ENCODE measurements around the gene CFP. TPM values are rescaled to one million over a fixed set of nuclear protein-coding genes. Genes with fewer than 3 reads are reported as not detected.

CFP gene
- polyA plus RNA-seq, 4 donors: 0.45 to 5.5 (median 4.0) TPM

- Histone ChIP-seq H3K9me3 (ENCODE audit: control insufficient read depth in 2 of 2, insufficient read depth in 1 of 2, low read depth in 1 of 2, low read length in 1 of 2) (no peaks in the 10 kb centered on the region), H3K4me3 (ENCODE audit: low read depth in 1 of 3, low read length in 3 of 3) (no peak overlapping the region), H3K36me3 (ENCODE audit: control insufficient read depth in 3 of 3, insufficient read depth in 2 of 3, low read depth in 1 of 3, low read length in 3 of 3) (no peaks in the 10 kb centered on the region), H3K27ac (ENCODE audit: low read depth in 1 of 3, low read length in 2 of 3) (peak overlapping the region in 1 of 3 donors; percentile 60), H3K4me1 (ENCODE audit: control insufficient read depth in 3 of 3, insufficient read depth in 2 of 3, low read depth in 1 of 3, low read length in 2 of 3) (peaks cover 0 to 9% (median 0%) of the 10 kb centered on the region in 3 donors), H3K27me3 (ENCODE audit: control insufficient read depth in 3 of 3, insufficient read depth in 3 of 3, low read length in 3 of 3) (no peaks in the 10 kb centered on the region)
- FAIRE-seq: no peak
- no peak for DNase-seq
- 46 to 61% (median 54%) methylated on average over 9 of the region's 9 CpGs for WGBS, 3 donors
Observed at GRCh38 chrX:47579537-47579936, 50.2 kb downstream of the CFP start.

- H3K4me3 ChIP-seq (ENCODE audit: low read depth in 1 of 3, low read length in 3 of 3): no peak overlapping the region
- no peaks in the 10 kb centered on the region for H3K36me3 ChIP-seq (ENCODE audit: control insufficient read depth in 3 of 3, insufficient read depth in 2 of 3, low read depth in 1 of 3, low read length in 3 of 3)
- H3K27ac ChIP-seq (ENCODE audit: low read depth in 1 of 3, low read length in 2 of 3): no peak overlapping the region
- no peak for DNase-seq
- no peaks in the 10 kb centered on the region for H3K9me3 ChIP-seq (ENCODE audit: control insufficient read depth in 2 of 2, insufficient read depth in 1 of 2, low read depth in 1 of 2, low read length in 1 of 2)
- no peaks in the 10 kb centered on the region for H3K27me3 ChIP-seq (ENCODE audit: control insufficient read depth in 3 of 3, insufficient read depth in 3 of 3, low read length in 3 of 3)
- H3K4me1 ChIP-seq (ENCODE audit: control insufficient read depth in 3 of 3, insufficient read depth in 2 of 3, low read depth in 1 of 3, low read length in 2 of 3): peaks cover 0 to 9% (median 0%) of the 10 kb centered on the region in 3 donors
- no peak for FAIRE-seq
- 47 to 72% (median 65%) methylated on average over 11 to 16 of the region's 16 CpGs for WGBS, 3 donors
Observed at GRCh38 chrX:47578692-47579091, 51.0 kb downstream of the CFP start.

GRCh38 chrX:47577901-47578300 is 51.8 kb downstream of the CFP start:
- Histone ChIP-seq H3K4me3 (ENCODE audit: low read depth in 1 of 3, low read length in 3 of 3) (no peak overlapping the region), H3K36me3 (ENCODE audit: control insufficient read depth in 3 of 3, insufficient read depth in 2 of 3, low read depth in 1 of 3, low read length in 3 of 3) (no peaks in the 10 kb centered on the region), H3K9me3 (ENCODE audit: control insufficient read depth in 2 of 2, insufficient read depth in 1 of 2, low read depth in 1 of 2, low read length in 1 of 2) (no peaks in the 10 kb centered on the region), H3K4me1 (ENCODE audit: control insufficient read depth in 3 of 3, insufficient read depth in 2 of 3, low read depth in 1 of 3, low read length in 2 of 3) (peaks cover 0 to 11% (median 0%) of the 10 kb centered on the region in 3 donors), H3K27ac (ENCODE audit: low read depth in 1 of 3, low read length in 2 of 3) (no peak overlapping the region), H3K27me3 (ENCODE audit: control insufficient read depth in 3 of 3, insufficient read depth in 3 of 3, low read length in 3 of 3) (no peaks in the 10 kb centered on the region)
- FAIRE-seq (no peak), DNase-seq (no peak)
- 62 to 78% (median 74%) methylated on average over 3 of the region's 3 CpGs for WGBS, 3 donors

- Histone ChIP-seq H3K4me1 (ENCODE audit: control insufficient read depth in 3 of 3, insufficient read depth in 2 of 3, low read depth in 1 of 3, low read length in 2 of 3) (peaks cover 0 to 12% (median 0%) of the 10 kb centered on the region in 3 donors), H3K27ac (ENCODE audit: low read depth in 1 of 3, low read length in 2 of 3) (no peak overlapping the region), H3K4me3 (ENCODE audit: low read depth in 1 of 3, low read length in 3 of 3) (no peak overlapping the region), H3K9me3 (ENCODE audit: control insufficient read depth in 2 of 2, insufficient read depth in 1 of 2, low read depth in 1 of 2, low read length in 1 of 2) (no peaks in the 10 kb centered on the region), H3K27me3 (ENCODE audit: control insufficient read depth in 3 of 3, insufficient read depth in 3 of 3, low read length in 3 of 3) (no peaks in the 10 kb centered on the region), H3K36me3 (ENCODE audit: control insufficient read depth in 3 of 3, insufficient read depth in 2 of 3, low read depth in 1 of 3, low read length in 3 of 3) (peaks cover 0 to under 1% (median 0%) of the 10 kb centered on the region in 3 donors)
- FAIRE-seq (no peak), DNase-seq (no peak)
- 63 to 74% (median 70%) methylated on average over 9 of the region's 9 CpGs for WGBS, 3 donors
Observed at GRCh38 chrX:47577424-47577823, 52.3 kb downstream of the CFP start.

- Histone ChIP-seq H3K4me3 (ENCODE audit: low read depth in 1 of 3, low read length in 3 of 3) (no peak overlapping the region), H3K4me1 (ENCODE audit: control insufficient read depth in 3 of 3, insufficient read depth in 2 of 3, low read depth in 1 of 3, low read length in 2 of 3) (peaks cover 0 to 7% (median 0%) of the 10 kb centered on the region in 3 donors), H3K9me3 (ENCODE audit: control insufficient read depth in 2 of 2, insufficient read depth in 1 of 2, low read depth in 1 of 2, low read length in 1 of 2) (no peaks in the 10 kb centered on the region), H3K36me3 (ENCODE audit: control insufficient read depth in 3 of 3, insufficient read depth in 2 of 3, low read depth in 1 of 3, low read length in 3 of 3) (peaks cover 0 to 11% (median 0%) of the 10 kb centered on the region in 3 donors), H3K27me3 (ENCODE audit: control insufficient read depth in 3 of 3, insufficient read depth in 3 of 3, low read length in 3 of 3) (no peaks in the 10 kb centered on the region), H3K27ac (ENCODE audit: low read depth in 1 of 3, low read length in 2 of 3) (no peak overlapping the region)
- FAIRE-seq: no peak
- WGBS, 3 donors: 88 to 94% (median 93%) methylated on average over 20 of the region's 20 CpGs
- no peak for DNase-seq
Observed at GRCh38 chrX:47576021-47576898, 53.5 kb downstream of the CFP start.

- Histone ChIP-seq H3K36me3 (ENCODE audit: control insufficient read depth in 3 of 3, insufficient read depth in 2 of 3, low read depth in 1 of 3, low read length in 3 of 3) (peaks cover 0 to 22% (median 2%) of the 10 kb centered on the region in 3 donors), H3K9me3 (ENCODE audit: control insufficient read depth in 2 of 2, insufficient read depth in 1 of 2, low read depth in 1 of 2, low read length in 1 of 2) (no peaks in the 10 kb centered on the region), H3K4me1 (ENCODE audit: control insufficient read depth in 3 of 3, insufficient read depth in 2 of 3, low read depth in 1 of 3, low read length in 2 of 3) (peaks cover 0 to 7% (median 0%) of the 10 kb centered on the region in 3 donors), H3K27ac (ENCODE audit: low read depth in 1 of 3, low read length in 2 of 3) (peak overlapping the region in 2 of 3 donors; percentile 20 to 38), H3K27me3 (ENCODE audit: control insufficient read depth in 3 of 3, insufficient read depth in 3 of 3, low read length in 3 of 3) (no peaks in the 10 kb centered on the region), H3K4me3 (ENCODE audit: low read depth in 1 of 3, low read length in 3 of 3) (peak overlapping the region in 1 of 3 donors; percentile 27)
- FAIRE-seq (no peak), DNase-seq (peak in 1 of 2 donors; percentile 7)
- 28 to 60% (median 36%) methylated on average over 19 to 27 of the region's 27 CpGs for WGBS, 3 donors
Observed at GRCh38 chrX:47574547-47575301, 55.0 kb downstream of the CFP start.

- no peaks in the 10 kb centered on the region for H3K9me3 ChIP-seq (ENCODE audit: control insufficient read depth in 2 of 2, insufficient read depth in 1 of 2, low read depth in 1 of 2, low read length in 1 of 2)
- peak overlapping the region in 1 of 3 donors; percentile 30 for H3K4me3 ChIP-seq (ENCODE audit: low read depth in 1 of 3, low read length in 3 of 3)
- FAIRE-seq (no peak), DNase-seq (peak in 1 of 2 donors; percentile 17)
- H3K4me1 ChIP-seq (ENCODE audit: control insufficient read depth in 3 of 3, insufficient read depth in 2 of 3, low read depth in 1 of 3, low read length in 2 of 3): peaks cover 0 to 7% (median 0%) of the 10 kb centered on the region in 3 donors
- H3K36me3 ChIP-seq (ENCODE audit: control insufficient read depth in 3 of 3, insufficient read depth in 2 of 3, low read depth in 1 of 3, low read length in 3 of 3): peaks cover 0 to 28% (median 2%) of the 10 kb centered on the region in 3 donors
- H3K27me3 ChIP-seq (ENCODE audit: control insufficient read depth in 3 of 3, insufficient read depth in 3 of 3, low read length in 3 of 3): no peaks in the 10 kb centered on the region
- WGBS, 3 donors: 0 to 40% (median 6%) methylated on average over 6 to 41 of the region's 41 CpGs
- H3K27ac ChIP-seq (ENCODE audit: low read depth in 1 of 3, low read length in 2 of 3): peak overlapping the region in 2 of 3 donors; percentile 55 to 57
Observed at GRCh38 chrX:47574076-47574546, 55.6 kb downstream of the CFP start.

Measured in small intestine (tissue), 7 donors.